ENCODE measurements around the gene FBXL22.

GRCh38 chr15:63600616-63601025 lies 3.4 kb downstream of the FBXL22 start:
- TF ChIP-seq EP300 (IDR thresholded peaks at IDR 0.05), result no peak
- peak in 3 of 4 experiments; percentile 20 to 51 (median 32) for TF ChIP-seq CTCF (IDR thresholded peaks at IDR 0.05)
- TF ChIP-seq POLR2AphosphoS5 (IDR thresholded peaks at IDR 0.05), result peak; percentile 95
- TF ChIP-seq POLR2A (IDR thresholded peaks at IDR 0.05), result peak; percentile 74 to 86

Measured in gastroesophageal sphincter (tissue), 3 donors.